ENCODE data around the gene PARVA.
"Not testable (repeated sequence)": the region's sequence is repeated elsewhere in the genome, so short reads cannot be mapped to it uniquely, and the experiment has no call there.

Gene PARVA

DNA sequence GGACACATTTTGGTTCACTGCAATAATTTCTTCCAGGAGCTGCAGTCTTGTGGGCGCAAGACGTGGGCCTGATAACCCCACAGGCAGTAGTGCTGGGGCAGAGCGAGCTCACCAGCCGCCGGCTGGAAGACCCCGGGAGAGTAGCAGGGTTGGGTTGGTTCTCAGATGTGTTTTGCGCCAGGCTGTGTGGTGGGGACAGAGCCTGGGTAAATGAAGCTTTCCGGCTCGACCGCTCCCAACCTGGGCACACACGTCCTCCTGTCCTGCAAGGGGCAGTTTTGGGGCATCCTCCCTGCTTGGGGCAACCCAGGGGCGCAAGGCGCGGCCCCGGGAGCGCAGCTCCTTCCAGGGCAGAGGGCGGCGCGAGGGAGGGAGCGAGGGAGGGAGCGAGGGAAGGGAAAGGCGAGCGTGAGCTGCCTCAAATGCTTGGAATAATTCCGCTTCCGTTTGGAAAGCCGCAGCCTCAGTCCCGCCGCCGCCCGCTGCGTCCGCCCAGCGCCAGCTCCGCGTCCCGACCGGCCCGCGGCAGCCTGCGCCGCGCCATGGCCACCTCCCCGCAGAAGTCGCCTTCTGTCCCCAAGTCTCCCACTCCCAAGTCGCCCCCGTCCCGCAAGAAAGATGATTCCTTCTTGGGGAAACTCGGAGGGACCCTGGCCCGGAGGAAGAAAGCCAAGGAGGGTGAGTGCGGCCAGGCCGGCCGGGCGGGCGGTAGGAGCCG, at the start of gene PARVA:
Gene PARVA (plus strand): TSS at position 466 of the 718 bp plus-strand sequence. CDS start 77 bp downstream, at position 543.
- peak in 4 of 14 donors; percentile 40 to 62 (median 49) for DNase-seq

GRCh38 chr11:12329169-12329568, 48.2 kb upstream of the PARVA start:
- peak in 10 of 14 donors; percentile 4 to 26 (median 10) for DNase-seq

GRCh38 chr11:12329797-12330196, 47.6 kb upstream of the PARVA start:
- DNase-seq, result no peak

DNA sequence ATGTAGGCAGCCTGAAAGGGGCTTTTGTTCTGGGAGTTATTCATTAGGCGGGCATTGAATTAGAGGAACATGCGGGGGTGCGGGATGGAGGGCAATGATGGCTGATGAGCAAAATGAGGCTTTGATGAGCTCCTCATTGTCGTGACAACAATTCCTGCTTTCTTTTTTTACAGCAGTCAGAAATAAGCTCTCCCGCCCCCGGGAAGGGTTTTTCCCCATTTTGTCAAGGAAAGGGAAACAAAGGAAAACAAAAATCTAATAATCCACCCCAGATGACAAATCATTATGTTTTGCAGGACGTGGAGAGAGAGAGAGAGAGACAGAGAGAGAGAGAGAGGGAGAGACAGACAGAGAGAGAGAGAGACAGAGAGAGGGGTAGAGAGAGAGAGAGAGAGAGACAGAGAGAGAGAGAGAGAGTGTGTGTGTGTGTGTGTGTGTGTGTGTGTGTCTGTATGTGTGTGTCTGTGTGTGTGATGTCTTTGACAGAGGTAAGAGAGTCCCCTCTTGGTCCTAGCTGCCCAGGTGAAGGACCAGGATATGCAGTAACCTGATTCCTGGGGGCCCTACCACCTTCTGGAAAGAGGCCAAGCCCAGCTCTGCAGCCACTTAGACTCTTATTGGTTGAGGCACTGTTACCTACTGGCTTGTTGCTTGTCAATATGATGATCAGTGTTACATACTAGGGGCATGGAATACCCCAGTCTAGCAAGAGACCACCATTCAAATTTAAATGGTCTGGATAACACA, 46.7 kb upstream of the PARVA start:
- peak in 11 of 14 donors; percentile 2 to 74 (median 56) for DNase-seq

GRCh38 chr11:12331239-12331874, 46.0 kb upstream of the PARVA start:
- DNase-seq, result peak in 12 of 14 donors; percentile 6 to 76 (median 60)

- no peak for DNase-seq
These were observed 33.8 kb upstream of the PARVA start for GRCh38 chr11:12343526-12343925.

GRCh38 chr11:12353534-12353933, 23.8 kb upstream of the PARVA start:
- DNase-seq, result no peak

DNA sequence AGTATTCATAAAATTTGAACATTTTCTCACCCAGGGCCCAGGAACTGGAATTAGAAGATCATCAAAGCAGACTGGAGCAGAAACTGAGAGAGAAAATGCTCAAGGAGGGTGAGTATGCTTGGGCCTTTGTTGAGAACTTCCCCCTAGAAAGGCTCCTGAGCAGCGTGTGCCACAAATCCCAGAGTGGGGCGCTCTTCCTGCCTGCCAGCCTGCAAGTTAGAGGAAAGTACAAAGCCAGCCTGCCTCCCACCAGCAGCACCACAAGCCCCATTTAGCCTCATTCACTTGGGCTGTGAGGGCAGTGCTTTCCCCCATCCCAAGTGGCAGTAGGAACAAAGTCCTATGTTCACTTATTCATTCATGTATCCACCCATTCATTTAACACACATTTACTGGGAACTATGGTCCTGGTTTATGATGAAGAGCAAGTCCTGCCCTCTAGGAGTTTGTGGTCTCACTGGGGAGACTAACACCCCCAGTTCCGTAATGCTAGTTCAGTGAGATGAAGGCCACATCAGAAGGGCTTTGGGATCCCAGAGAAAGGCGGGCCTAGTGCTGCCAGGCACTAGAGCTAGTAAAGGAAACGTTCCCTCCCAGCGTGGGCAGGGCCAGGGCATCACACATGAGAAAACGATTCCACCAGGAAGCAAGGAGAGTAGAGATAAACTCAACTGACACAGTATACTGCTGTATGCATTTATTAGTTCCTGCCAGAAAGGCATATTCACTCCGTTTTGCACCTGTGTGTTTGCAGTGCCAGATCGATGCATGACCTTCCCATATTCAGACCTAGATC, 22.4 kb upstream of the PARVA start:
- DNase-seq, result no peak

DNA sequence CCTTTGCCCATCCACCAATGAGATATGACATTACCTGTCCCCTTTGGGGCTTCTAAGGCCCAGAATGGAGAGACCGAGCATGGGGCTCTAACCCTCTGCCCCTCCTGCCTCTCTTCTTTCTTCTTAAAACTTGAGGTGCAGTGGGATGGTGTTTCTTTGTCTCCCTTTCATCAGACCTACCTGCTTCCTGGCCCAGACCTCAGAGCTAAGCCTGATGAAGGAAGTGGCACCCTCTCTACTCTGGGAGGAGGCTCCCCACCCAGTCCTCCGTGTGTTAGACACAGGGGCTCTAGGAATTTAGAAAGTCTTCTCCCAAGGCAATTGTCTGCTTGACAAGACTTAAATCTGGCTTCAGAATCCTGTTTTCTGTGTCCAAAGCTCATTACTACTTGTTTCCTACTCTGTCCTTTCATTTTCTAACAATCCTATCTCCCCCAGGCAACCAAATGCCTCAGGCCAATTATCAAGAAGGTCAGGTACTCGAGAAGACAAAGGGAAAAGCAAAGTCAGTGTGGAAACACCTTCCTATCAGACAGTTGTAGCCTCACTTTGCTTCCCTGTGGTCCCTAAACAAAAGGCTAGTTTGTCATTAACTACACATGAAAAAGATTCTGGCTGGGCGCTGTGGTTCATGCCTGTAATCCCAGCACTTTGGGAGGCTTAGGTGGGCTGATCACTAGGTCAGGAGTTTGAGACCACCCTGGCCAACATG, 20.3 kb upstream of the PARVA start:
- DNase-seq, result no peak

GRCh38 chr11:12357697-12358096, 19.7 kb upstream of the PARVA start:
- not testable (repeated sequence) for DNase-seq

DNA sequence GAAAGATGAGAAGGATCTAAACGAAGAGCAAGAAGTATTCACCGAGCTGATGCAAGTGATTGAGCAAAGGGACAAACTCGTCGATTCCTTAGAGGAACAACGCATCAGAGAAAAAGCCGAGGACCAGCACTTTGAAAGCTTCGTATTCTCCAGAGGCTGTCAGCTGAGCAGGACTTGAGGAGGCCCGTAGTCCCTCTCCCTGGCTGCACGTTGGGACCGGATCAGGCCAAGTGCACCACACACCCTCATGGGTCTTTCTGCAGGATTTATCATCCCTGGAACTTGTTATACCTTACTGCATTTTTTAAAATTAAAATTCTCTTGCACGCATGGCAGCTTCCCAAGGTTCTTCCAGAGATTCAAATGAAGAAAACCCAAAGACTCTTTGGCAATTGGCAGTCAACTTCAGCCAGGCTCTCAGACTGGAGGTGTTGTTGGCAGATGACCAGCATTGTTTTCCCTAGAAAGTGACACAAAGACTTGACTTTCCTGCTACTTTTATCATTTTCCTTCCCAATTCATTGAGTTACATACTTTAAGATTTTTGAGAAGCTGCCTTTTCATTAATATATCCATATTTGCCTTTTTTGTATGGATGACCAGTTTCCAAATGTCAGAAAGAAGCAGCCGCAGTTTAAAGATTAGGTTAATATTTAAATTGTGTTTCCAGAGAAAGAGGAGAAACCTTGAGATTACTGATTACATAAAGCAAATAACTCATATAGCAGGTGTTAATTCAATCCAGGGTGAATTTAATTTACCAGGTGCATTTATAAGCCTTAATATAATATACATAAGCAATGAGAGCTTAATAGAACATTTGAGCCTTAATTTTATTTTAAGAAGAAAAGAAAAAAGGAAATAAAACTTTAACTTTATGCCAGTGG, 18.8 kb upstream of the PARVA start:
- no peak for DNase-seq

- DNase-seq, result no peak
These were observed 17.6 kb upstream of the PARVA start for GRCh38 chr11:12359761-12360160.

DNA sequence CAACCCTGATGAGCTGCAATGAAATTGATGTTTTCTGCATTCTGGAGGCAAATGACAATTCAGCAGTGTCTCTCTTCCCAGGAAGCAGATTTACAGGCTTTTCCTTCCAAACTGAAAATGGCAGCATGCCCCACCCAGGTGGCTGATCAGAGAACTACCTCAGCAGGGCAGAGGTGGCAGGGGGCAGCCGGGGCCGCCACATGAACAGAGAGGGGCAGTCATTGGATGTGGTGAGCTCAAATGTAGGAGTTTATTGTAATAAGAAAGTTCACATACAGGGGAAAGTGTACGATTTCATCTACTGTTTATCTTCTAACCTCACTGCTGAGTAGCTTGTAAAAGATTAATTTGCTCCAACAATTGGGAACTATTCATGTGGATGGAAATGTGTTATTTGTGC, 15.7 kb upstream of the PARVA start:
- DNase-seq, result no peak

DNA sequence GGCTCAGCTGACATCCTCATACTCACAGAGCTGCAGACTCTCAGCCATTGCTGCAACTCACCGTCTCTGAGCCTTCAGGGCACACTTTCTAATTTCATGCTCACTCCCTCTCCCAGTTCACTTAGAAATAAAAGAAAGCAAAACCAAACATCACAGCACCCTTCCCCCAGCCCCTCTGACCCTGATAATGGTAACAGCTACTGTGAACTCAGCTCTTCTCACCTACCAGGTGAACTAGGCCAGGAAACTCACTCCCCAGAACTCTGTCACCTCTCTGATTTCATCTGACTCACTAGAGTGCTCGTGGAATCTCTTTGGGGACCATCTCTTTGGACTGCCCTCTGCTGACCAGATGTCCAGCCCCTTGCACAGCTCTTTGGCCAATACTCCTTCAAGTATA, 14.5 kb upstream of the PARVA start:
- no peak for DNase-seq

- DNase-seq, result no peak
These were observed 14.0 kb upstream of the PARVA start for GRCh38 chr11:12363373-12363772.

- not testable (repeated sequence) for DNase-seq
These were observed 11.3 kb upstream of the PARVA start for GRCh38 chr11:12365965-12366575.

GRCh38 chr11:12367057-12367456, 10.3 kb upstream of the PARVA start:
- not testable (repeated sequence) for DNase-seq

DNA sequence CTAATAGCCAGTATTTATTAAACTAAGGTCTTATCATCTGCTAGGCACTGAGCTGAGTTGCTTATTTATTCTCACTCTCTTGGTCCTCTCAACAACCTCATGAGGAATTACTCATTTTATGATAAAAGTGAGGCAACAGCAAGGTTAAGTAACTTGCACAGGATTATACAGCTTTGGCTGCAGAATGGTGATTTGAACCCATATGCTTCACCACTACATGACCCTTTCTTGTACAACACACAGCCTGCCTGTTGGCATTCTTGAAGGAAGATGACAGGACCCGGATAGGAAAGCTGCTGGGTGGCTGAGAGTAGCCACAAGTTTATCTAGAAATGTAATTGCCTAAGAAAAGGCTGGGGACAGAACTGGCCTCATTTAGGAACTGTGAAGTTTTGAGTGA, 5.3 kb upstream of the PARVA start:
- no peak for DNase-seq

DNA sequence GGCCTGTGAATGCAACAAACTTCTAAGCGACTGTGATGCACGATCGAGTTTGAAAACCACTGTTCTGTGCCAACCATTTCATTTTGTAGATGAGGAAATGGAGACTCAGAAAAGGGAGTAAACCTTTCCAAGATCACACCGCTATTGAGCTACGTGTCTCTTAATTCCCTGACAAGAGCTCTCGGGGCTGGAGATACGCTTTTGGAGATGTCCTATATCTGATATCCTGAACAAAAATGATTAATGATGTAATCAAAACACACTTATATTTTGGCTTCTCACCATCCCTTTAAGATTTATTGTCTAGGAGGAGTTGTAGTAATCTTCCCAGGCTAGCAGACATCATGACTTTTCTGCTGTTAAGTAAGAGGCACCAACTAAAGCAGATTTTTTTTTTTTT, 1.7 kb upstream of the PARVA start:
- no peak for DNase-seq

All from C1 segment of cervical spinal cord (tissue), 14 donors.